PC-3 (cell line): Measurements from ENCODE around the gene OPRL1. TPM values are rescaled to one million over a fixed set of nuclear protein-coding genes. Genes with fewer than 3 reads are reported as not detected.

Source experiments
- ATAC-seq: fragments of 200-7000 bp; cut with Tn5 transposase; 2 replicates; pipeline ENCODE4 v1.9.1; 2020; ENCODE audit warnings: mild to moderate bottlenecking, moderate library complexity
- BruUV-seq: library from RNA; stranded (reverse); fragments of 400-500 nt; replicated peaks from 2 replicates; lab custom pipeline; 2021; lab: Mats Ljungman, UMichigan
- CTCF ChIA-PET: fragments of 300-600 bp; sonication (Branson Sonifier 250); formaldehyde crosslinking; loops from one replicate; lab custom pipeline; 2022; ENCODE audit warnings: antibody characterized with exemption; lab: Charles Lee
- POLR2A ChIA-PET: fragments of 300-600 bp; sonication (Branson Sonifier 250); formaldehyde crosslinking; loops from one replicate; lab custom pipeline; 2022; ENCODE audit warnings: antibody characterized with exemption; ENCODE audit not compliant: unreplicated experiment; lab: Charles Lee
- DNase-seq: peaks from one replicate; pipeline ENCODE4 v3.0.0-alpha.2; 2015
- H2AFZ ChIP-seq: fragments of 300-600 bp; sonication (generic); 2 replicates; pipeline ENCODE4 v1.6.0; 2016; ENCODE audit warnings: antibody characterized with exemption, low read length
- H3F3A ChIP-seq: fragments of 300-600 bp; sonication (generic); one replicate; pipeline ENCODE4 v1.6.0; 2017; ENCODE audit warnings: antibody characterized with exemption, low read length, control low read depth, mild to moderate bottlenecking; ENCODE audit not compliant: unreplicated experiment
- H3K27ac ChIP-seq: fragments of 300-600 bp; sonication (generic); 2 replicates; pipeline ENCODE4 v1.5.1; 2016; ENCODE audit warnings: mild to moderate bottlenecking, low read length
- H3K27me3 ChIP-seq: fragments of 300-600 bp; sonication (generic); 2 replicates; pipeline ENCODE4 v1.6.1; 2016; ENCODE audit warnings: low read length, mixed read lengths
- H3K36me3 ChIP-seq: fragments of 300-600 bp; sonication (generic); 2 replicates; pipeline ENCODE4 v1.6.1; 2016; ENCODE audit warnings: low read depth, mixed run types, low read length, mixed read lengths
- H3K4me1 ChIP-seq: fragments of 300-600 bp; sonication (generic); 2 replicates; pipeline ENCODE4 v1.5.1; 2016; ENCODE audit warnings: low read length; ENCODE audit not compliant: insufficient read depth
- H3K4me2 ChIP-seq: fragments of 300-600 bp; sonication (generic); 2 replicates; pipeline ENCODE4 v1.6.0; 2016; ENCODE audit warnings: low read length
- H3K4me3 ChIP-seq: fragments of 300-600 bp; sonication (generic); 2 replicates; pipeline ENCODE4 v1.5.1; 2016; ENCODE audit warnings: mild to moderate bottlenecking, low read length, mixed read lengths
- H3K79me2 ChIP-seq: fragments of 300-600 bp; sonication (generic); 2 replicates; pipeline ENCODE4 v1.6.1; 2017; ENCODE audit warnings: low read length, mixed read lengths
- H3K9ac ChIP-seq: fragments of 300-600 bp; sonication (generic); 2 replicates; pipeline ENCODE4 v1.6.0; 2016; ENCODE audit warnings: mild to moderate bottlenecking, low read length
- H3K9me2 ChIP-seq: fragments of 300-600 bp; sonication (generic); replicated peaks from 2 replicates; pipeline ENCODE4 v1.6.1; 2016; ENCODE audit warnings: mixed run types, low read length, mixed read lengths
- H3K9me3 ChIP-seq: fragments of 300-600 bp; sonication (generic); 2 replicates; pipeline ENCODE4 v1.6.1; 2016; ENCODE audit warnings: low read length, mixed read lengths
- H4K20me1 ChIP-seq: fragments of 300-600 bp; sonication (generic); 2 replicates; pipeline ENCODE4 v1.6.1; 2016; ENCODE audit warnings: low read length, mixed read lengths
- CTCF ChIP-seq: fragments of 300-600 bp; sonication (generic); conservative IDR thresholded peaks from 2 replicates; pipeline ENCODE4 v1.5.1; 2017; ENCODE audit warnings: antibody characterized with exemption, low read depth, mild to moderate bottlenecking, low read length
- EZH2 ChIP-seq: fragments of 300-600 bp; sonication (generic); IDR thresholded peaks from one replicate; pipeline ENCODE4 v1.6.1; 2017; ENCODE audit warnings: antibody characterized with exemption, mild to moderate bottlenecking, low read length; ENCODE audit not compliant: unreplicated experiment
- EZH2phosphoT487 ChIP-seq: fragments of 300-600 bp; sonication (generic); IDR thresholded peaks from 2 replicates; pipeline ENCODE4 v1.6.1; 2018; ENCODE audit warnings: mild to moderate bottlenecking, antibody characterized with exemption, low read length, borderline replicate concordance
- intact Hi-C: fragments of 100-400 bp; cut with micrococcal nuclease; formaldehyde crosslinking; loops from 2 replicates; pipeline ENCODE4 v1.9.0; 2023
- total RNA-seq: library from RNA; depleted of rRNA; stranded (reverse); fragments of >200 nt; gene quantifications from 2 replicates; pipeline ENCODE4 v1.2.3, GENCODE V29; 2014

Gene OPRL1
- total RNA-seq, 1 experiment from 2014 or later: 5.6 TPM

GRCh38 chr20:64052987-64053840 lies 26.7 kb upstream of the OPRL1 start:
- ATAC-seq: no peak
- H3K4me2 ChIP-seq: no peak overlapping the region
- no TSS peak for BruUV-seq
- ChIA-PET CTCF (interaction anchor here (0.5 kb wide), 1 partner anchor 9 kb away, joined by 3 read pairs; no protein-coding TSS in a partner anchor), POLR2A (no interaction called here)
- no peaks in the 10 kb centered on the region for H4K20me1 ChIP-seq
- no peaks in the 10 kb centered on the region for H3K27me3 ChIP-seq
- H3K79me2 ChIP-seq: no peaks in the 10 kb centered on the region
- TF ChIP-seq EZH2 (no peak), CTCF (no peak), EZH2phosphoT487 (no peak)
- H3K27ac ChIP-seq: no peak overlapping the region
- H2AFZ ChIP-seq: no peak overlapping the region
- no peak overlapping the region for H3K4me3 ChIP-seq
- H3K9ac ChIP-seq: no peak overlapping the region
- H3K36me3 ChIP-seq: no peaks in the 10 kb centered on the region
- H3K9me2 ChIP-seq: no peaks in the 10 kb centered on the region
- no peaks in the 10 kb centered on the region for H3F3A ChIP-seq
- H3K4me1 ChIP-seq: peaks cover 7% of the 10 kb centered on the region
- DNase-seq: no peak
- no peaks in the 10 kb centered on the region for H3K9me3 ChIP-seq
- intact Hi-C loops: no loop called here

GRCh38 chr20:64053841-64054661 lies 25.8 kb upstream of the OPRL1 start:
- no TSS peak for BruUV-seq

More at GRCh38 chr20:64053841-64054661, 25.8 kb upstream of the OPRL1 start:
- no peak overlapping the region for H3K4me3 ChIP-seq
- TF ChIP-seq CTCF (peak; percentile 53), EZH2 (no peak)
- H3K36me3 ChIP-seq: no peaks in the 10 kb centered on the region
- no peaks in the 10 kb centered on the region for H3K27me3 ChIP-seq
- intact Hi-C loops: no loop called here
- no peak overlapping the region for H2AFZ ChIP-seq
- POLR2A ChIA-PET: no interaction called here
- DNase-seq (peak; percentile 37), ATAC-seq (peak; percentile 14; the same call in 1 of the 2 replicates)
- no peaks in the 10 kb centered on the region for H4K20me1 ChIP-seq
- H3K4me1 ChIP-seq: peaks cover 13% of the 10 kb centered on the region
- no peak overlapping the region for H3K9ac ChIP-seq
- H3K4me2 ChIP-seq: no peak overlapping the region
- no peaks in the 10 kb centered on the region for H3K9me2 ChIP-seq
- H3K79me2 ChIP-seq: no peaks in the 10 kb centered on the region
- no peak overlapping the region for H3K27ac ChIP-seq
- no peaks in the 10 kb centered on the region for H3F3A ChIP-seq
- CTCF ChIA-PET: interaction anchor here (0.5 to 1.2 kb wide), 3 partner anchors 10 to 33 kb away, joined by 3 to 5 read pairs (median 3); no protein-coding TSS in a partner anchor
- H3K9me3 ChIP-seq: no peaks in the 10 kb centered on the region
